WTC11 (cell line): ENCODE data around the gene GPR84. TPM values are rescaled to one million over a fixed set of nuclear protein-coding genes. Genes with fewer than 3 reads are reported as not detected.

ENCODE experiments used
- ATAC-seq: fragments of 200-7000 bp; cut with Tn5 transposase; 2 replicates; pipeline ENCODE4 v1.10.0; 2021; ENCODE audit warnings: mild to moderate bottlenecking, moderate library complexity
- CTCF ChIA-PET: fragments of 300-600 bp; sonication (Branson Sonifier 250); formaldehyde crosslinking; loops from one replicate; lab custom pipeline; 2021; ENCODE audit warnings: antibody characterized with exemption; lab: Charles Lee
- POLR2A ChIA-PET: fragments of 350-600 bp; sonication (Branson Sonifier 250); formaldehyde crosslinking; loops from one replicate; lab custom pipeline; 2021; ENCODE audit warnings: antibody characterized with exemption; lab: Charles Lee
- DNase-seq: peaks from one replicate; pipeline ENCODE4 v3.0.0; 2021; ENCODE audit warnings: low spot score
- H3K27ac Mint-ChIP-seq: 2 replicates; pipeline ENCODE4 v1.8.0; 2021; ENCODE audit warnings: mixed read lengths
- H3K27me3 Mint-ChIP-seq: 2 replicates; pipeline ENCODE4 v1.8.0; 2021; ENCODE audit warnings: low read depth, mild to moderate bottlenecking, moderate library complexity, mixed read lengths
- H3K36me3 Mint-ChIP-seq: 2 replicates; pipeline ENCODE4 v1.8.0; 2021; ENCODE audit warnings: mixed read lengths
- H3K4me1 Mint-ChIP-seq: 2 replicates; pipeline ENCODE4 v1.8.0; 2022; ENCODE audit warnings: mixed read lengths
- H3K4me3 Mint-ChIP-seq: 2 replicates; pipeline ENCODE4 v1.8.0; 2021; ENCODE audit warnings: mild to moderate bottlenecking, moderate library complexity, mixed read lengths
- H3K9me3 Mint-ChIP-seq: 2 replicates; pipeline ENCODE4 v1.8.0; 2021; ENCODE audit warnings: mixed read lengths
- CDX4 ChIP-seq: fragments of 250-450 bp; sonication (Bioruptor Pico); IDR thresholded peaks from 2 replicates; pipeline ENCODE4 v1.9.0; 2021; ENCODE audit warnings: moderate library complexity, mild to moderate bottlenecking, inconsistent platforms, borderline replicate concordance
- ELF4 ChIP-seq: sonication (generic); formaldehyde crosslinking; IDR thresholded peaks from 2 replicates; pipeline ENCODE4 v1.8.1; 2022; ENCODE audit warnings: low read depth, mild to moderate bottlenecking, moderate library complexity, missing genetic modification reagents
- FOXK1 ChIP-seq: sonication (generic); formaldehyde crosslinking; IDR thresholded peaks from 2 replicates; pipeline ENCODE4 v1.8.0; 2022; ENCODE audit warnings: mild to moderate bottlenecking, moderate library complexity, missing genetic modification reagents
- FOXP4 ChIP-seq: sonication (generic); formaldehyde crosslinking; IDR thresholded peaks from 2 replicates; pipeline ENCODE4 v1.8.0; 2022; ENCODE audit warnings: mild to moderate bottlenecking, missing genetic modification reagents
- NFYB ChIP-seq: sonication (generic); formaldehyde crosslinking; conservative IDR thresholded peaks from 2 replicates; pipeline ENCODE4 v1.8.0; 2022; ENCODE audit warnings: low read depth, missing genetic modification reagents
- RELA ChIP-seq: sonication (generic); formaldehyde crosslinking; IDR thresholded peaks from 2 replicates; pipeline ENCODE4 v1.8.1; 2022; ENCODE audit warnings: missing genetic modification reagents, mild to moderate bottlenecking, borderline replicate concordance
- SP1 ChIP-seq: sonication (generic); formaldehyde crosslinking; conservative IDR thresholded peaks from 2 replicates; pipeline ENCODE4 v1.8.1; 2022; ENCODE audit warnings: missing genetic modification reagents
- TCF7 ChIP-seq: sonication (generic); formaldehyde crosslinking; IDR thresholded peaks from 2 replicates; pipeline ENCODE4 v1.8.0; 2022; ENCODE audit warnings: mild to moderate bottlenecking, low read depth, missing genetic modification reagents, moderate library complexity
- USF2 ChIP-seq: sonication (generic); formaldehyde crosslinking; IDR thresholded peaks from 2 replicates; pipeline ENCODE4 v1.8.1; 2023; ENCODE audit warnings: mild to moderate bottlenecking, missing genetic modification reagents, moderate library complexity
- ZNF121 ChIP-seq: sonication (generic); formaldehyde crosslinking; IDR thresholded peaks from 2 replicates; pipeline ENCODE4 v1.8.0; 2023; ENCODE audit warnings: missing genetic modification reagents
- ZNF263 ChIP-seq: sonication (generic); formaldehyde crosslinking; IDR thresholded peaks from 2 replicates; pipeline ENCODE4 v1.8.1; 2022; ENCODE audit warnings: low read depth, mild to moderate bottlenecking, moderate library complexity, missing genetic modification reagents
- total RNA-seq: library from RNA; stranded (reverse); gene quantifications from 3 replicates; pipeline ENCODE4 v1.2.3, GENCODE V29; 2021
- TF ChIP-seq, protein P1 (sequence below): sonication (generic); formaldehyde crosslinking; IDR thresholded peaks from 2 replicates; pipeline ENCODE4 v1.8.0; 2023; ENCODE audit warnings: missing genetic modification reagents, mild to moderate bottlenecking, borderline replicate concordance
- TF ChIP-seq, protein P2 (sequence below): fragments of 200-600 bp; IDR thresholded peaks from 2 replicates; pipeline ENCODE4 v1.8.0; 2022; ENCODE audit warnings: antibody characterized with exemption
- TF ChIP-seq, protein P3 (sequence below): fragments of 250-450 bp; sonication (Bioruptor Pico); IDR thresholded peaks from 2 replicates; pipeline ENCODE4 v1.8.0; 2021; ENCODE audit warnings: mild to moderate bottlenecking
- TF ChIP-seq, protein P4 (sequence below): sonication (generic); formaldehyde crosslinking; IDR thresholded peaks from 2 replicates; pipeline ENCODE4 v1.8.0; 2022; ENCODE audit warnings: mild to moderate bottlenecking, missing genetic modification reagents

GPR84 gene
- total RNA-seq, 1 experiment from 2014 or later, result 0.13 TPM

DNA sequence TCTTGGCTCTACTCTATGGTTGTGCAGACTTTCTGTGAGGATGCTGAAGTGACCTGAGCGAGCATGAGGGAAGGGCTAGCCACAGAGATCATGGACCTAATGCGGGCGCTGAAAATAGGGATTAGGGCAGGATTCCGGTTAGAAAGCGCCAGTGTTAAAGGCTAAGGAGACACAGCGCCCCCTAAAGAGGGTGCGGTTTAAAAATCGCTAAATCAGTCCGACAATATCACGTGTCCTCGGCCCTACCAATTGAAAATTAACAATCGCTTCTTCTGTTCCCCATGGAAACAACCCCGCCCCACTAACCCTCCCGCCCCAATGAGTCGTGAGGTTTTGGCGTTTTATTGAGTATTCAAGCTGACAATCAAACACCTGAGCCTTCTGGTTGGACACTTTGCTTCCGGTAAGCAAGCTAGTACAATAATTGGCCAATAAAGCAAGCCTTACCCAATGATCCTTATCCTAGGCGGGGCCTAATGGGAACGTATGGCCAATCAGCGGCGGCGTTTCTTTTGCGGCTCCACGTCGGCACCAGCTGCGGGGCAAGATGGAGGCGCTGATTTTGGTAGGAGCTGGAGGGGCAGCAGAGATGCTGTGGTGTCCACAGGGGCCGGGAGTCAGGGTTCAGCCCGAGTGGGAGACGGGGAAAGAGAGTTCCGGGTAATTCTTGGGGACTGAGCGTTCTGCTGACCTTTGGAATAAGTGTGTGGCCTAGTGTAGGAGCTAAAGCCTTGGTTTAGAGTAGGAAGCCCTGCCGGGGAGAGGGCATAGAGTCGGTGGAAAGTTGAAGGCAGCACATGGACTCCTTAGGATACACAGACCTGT is 39.5 kb downstream of the GPR84 start, which contains the start of gene COPZ1:
Gene COPZ1, plus strand, starts transcription at position 515 of the 825 bp plus-strand sequence. Its CDS starts 33 bp downstream, at position 548.
- ChIA-PET POLR2A (interaction anchor here (0.6 to 2.2 kb wide), 12 partner anchors 10 to 123 kb away, joined by 3 to 21 read pairs (median 3); partner anchors contain the start of genes CBX5 and HNRNPA1), CTCF (interaction anchor here (0.6 to 5.8 kb wide), 59 partner anchors 10 to 600 kb away, joined by 3 to 130 read pairs (median 5); partner anchors contain the start of genes CBX5, HNRNPA1, NFE2 and SMUG1)
- H3K4me1 Mint-ChIP-seq, result peaks cover 24% of the 10 kb centered on the region
- peak; percentile 94 for DNase-seq
- peak within 1 kb of the TSS; percentile 98 for H3K27ac Mint-ChIP-seq
- ATAC-seq, result peak; percentile 97
- H3K27me3 Mint-ChIP-seq, result peaks cover 3% of the 10 kb centered on the region; the same call in 1 of the 2 replicates
- no peak for TF ChIP-seq RELA
- TF ChIP-seq, protein P1, sequence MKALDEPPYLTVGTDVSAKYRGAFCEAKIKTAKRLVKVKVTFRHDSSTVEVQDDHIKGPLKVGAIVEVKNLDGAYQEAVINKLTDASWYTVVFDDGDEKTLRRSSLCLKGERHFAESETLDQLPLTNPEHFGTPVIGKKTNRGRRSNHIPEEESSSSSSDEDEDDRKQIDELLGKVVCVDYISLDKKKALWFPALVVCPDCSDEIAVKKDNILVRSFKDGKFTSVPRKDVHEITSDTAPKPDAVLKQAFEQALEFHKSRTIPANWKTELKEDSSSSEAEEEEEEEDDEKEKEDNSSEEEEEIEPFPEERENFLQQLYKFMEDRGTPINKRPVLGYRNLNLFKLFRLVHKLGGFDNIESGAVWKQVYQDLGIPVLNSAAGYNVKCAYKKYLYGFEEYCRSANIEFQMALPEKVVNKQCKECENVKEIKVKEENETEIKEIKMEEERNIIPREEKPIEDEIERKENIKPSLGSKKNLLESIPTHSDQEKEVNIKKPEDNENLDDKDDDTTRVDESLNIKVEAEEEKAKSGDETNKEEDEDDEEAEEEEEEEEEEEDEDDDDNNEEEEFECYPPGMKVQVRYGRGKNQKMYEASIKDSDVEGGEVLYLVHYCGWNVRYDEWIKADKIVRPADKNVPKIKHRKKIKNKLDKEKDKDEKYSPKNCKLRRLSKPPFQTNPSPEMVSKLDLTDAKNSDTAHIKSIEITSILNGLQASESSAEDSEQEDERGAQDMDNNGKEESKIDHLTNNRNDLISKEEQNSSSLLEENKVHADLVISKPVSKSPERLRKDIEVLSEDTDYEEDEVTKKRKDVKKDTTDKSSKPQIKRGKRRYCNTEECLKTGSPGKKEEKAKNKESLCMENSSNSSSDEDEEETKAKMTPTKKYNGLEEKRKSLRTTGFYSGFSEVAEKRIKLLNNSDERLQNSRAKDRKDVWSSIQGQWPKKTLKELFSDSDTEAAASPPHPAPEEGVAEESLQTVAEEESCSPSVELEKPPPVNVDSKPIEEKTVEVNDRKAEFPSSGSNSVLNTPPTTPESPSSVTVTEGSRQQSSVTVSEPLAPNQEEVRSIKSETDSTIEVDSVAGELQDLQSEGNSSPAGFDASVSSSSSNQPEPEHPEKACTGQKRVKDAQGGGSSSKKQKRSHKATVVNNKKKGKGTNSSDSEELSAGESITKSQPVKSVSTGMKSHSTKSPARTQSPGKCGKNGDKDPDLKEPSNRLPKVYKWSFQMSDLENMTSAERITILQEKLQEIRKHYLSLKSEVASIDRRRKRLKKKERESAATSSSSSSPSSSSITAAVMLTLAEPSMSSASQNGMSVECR (CRISPR knock-in tag), result no peak
- TF ChIP-seq, protein P2, sequence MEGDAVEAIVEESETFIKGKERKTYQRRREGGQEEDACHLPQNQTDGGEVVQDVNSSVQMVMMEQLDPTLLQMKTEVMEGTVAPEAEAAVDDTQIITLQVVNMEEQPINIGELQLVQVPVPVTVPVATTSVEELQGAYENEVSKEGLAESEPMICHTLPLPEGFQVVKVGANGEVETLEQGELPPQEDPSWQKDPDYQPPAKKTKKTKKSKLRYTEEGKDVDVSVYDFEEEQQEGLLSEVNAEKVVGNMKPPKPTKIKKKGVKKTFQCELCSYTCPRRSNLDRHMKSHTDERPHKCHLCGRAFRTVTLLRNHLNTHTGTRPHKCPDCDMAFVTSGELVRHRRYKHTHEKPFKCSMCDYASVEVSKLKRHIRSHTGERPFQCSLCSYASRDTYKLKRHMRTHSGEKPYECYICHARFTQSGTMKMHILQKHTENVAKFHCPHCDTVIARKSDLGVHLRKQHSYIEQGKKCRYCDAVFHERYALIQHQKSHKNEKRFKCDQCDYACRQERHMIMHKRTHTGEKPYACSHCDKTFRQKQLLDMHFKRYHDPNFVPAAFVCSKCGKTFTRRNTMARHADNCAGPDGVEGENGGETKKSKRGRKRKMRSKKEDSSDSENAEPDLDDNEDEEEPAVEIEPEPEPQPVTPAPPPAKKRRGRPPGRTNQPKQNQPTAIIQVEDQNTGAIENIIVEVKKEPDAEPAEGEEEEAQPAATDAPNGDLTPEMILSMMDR, result peak; percentile 84
- TF ChIP-seq NFYB (CRISPR knock-in tag), result peak; percentile 91
- TF ChIP-seq, protein P3, sequence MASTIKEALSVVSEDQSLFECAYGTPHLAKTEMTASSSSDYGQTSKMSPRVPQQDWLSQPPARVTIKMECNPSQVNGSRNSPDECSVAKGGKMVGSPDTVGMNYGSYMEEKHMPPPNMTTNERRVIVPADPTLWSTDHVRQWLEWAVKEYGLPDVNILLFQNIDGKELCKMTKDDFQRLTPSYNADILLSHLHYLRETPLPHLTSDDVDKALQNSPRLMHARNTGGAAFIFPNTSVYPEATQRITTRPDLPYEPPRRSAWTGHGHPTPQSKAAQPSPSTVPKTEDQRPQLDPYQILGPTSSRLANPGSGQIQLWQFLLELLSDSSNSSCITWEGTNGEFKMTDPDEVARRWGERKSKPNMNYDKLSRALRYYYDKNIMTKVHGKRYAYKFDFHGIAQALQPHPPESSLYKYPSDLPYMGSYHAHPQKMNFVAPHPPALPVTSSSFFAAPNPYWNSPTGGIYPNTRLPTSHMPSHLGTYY (CRISPR knock-in tag), result no peak
- TF ChIP-seq, protein P4, sequence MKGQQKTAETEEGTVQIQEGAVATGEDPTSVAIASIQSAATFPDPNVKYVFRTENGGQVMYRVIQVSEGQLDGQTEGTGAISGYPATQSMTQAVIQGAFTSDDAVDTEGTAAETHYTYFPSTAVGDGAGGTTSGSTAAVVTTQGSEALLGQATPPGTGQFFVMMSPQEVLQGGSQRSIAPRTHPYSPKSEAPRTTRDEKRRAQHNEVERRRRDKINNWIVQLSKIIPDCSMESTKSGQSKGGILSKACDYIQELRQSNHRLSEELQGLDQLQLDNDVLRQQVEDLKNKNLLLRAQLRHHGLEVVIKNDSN, result peak; percentile 86
- peak; percentile 63; the same call in 1 of the 2 replicates for TF ChIP-seq FOXK1 (CRISPR knock-in tag)
- no peak for TF ChIP-seq ELF4
- TF ChIP-seq ZNF121 (CRISPR knock-in tag), result no peak
- TF ChIP-seq SP1, result peak; percentile 78
- TF ChIP-seq ZNF263 (CRISPR knock-in tag), result no peak
- TF ChIP-seq USF2 (CRISPR knock-in tag), result peak; percentile 90
- peak within 1 kb of the TSS; percentile 100 for H3K4me3 Mint-ChIP-seq
- H3K9me3 Mint-ChIP-seq, result no peaks in the 10 kb centered on the region
- no peaks in the 10 kb centered on the region for H3K36me3 Mint-ChIP-seq

DNA sequence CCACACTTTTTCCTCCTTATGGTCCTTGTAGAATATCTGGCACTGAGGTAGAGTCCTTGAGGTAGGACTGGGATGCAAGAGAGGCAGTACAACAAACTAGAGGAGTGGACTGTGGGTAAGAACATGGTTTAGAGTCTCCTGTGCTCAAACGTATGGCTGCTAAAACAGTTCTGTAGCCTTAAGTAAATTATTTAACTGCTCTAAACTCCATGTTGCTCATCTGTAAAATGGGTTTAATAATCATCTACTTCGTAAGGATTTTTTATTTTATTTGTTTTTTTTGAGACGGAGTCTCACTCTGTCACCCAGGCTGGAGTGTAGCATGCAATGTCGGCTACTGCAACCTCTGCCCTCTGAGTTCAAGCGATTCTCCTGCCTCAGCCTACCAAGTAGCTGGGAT is 42.9 kb downstream of the GPR84 start:
- H3K9me3 Mint-ChIP-seq, result no peaks in the 10 kb centered on the region
- TF ChIP-seq FOXP4 (CRISPR knock-in tag) (no peak), CDX4 (no peak), SP1 (no peak), TCF7 (no peak)
- TF ChIP-seq, protein P4, result no peak
- TF ChIP-seq, protein P2, result no peak

More for the DNA sequence above, 42.9 kb downstream of the GPR84 start:
- ChIA-PET CTCF (interaction anchor here (0.6 to 1.9 kb wide), 3 partner anchors 27 to 107 kb away, joined by 3 to 7 read pairs (median 4); no protein-coding TSS in a partner anchor), POLR2A (no interaction called here)
- H3K27me3 Mint-ChIP-seq, result peaks cover 3% of the 10 kb centered on the region; the same call in 1 of the 2 replicates
- H3K27ac Mint-ChIP-seq, result no peak overlapping the region
- H3K36me3 Mint-ChIP-seq, result no peaks in the 10 kb centered on the region
- ATAC-seq (no peak), DNase-seq (no peak)
- H3K4me3 Mint-ChIP-seq, result no peak overlapping the region
- H3K4me1 Mint-ChIP-seq, result peaks cover 4% of the 10 kb centered on the region
